T1000 (cell line): ENCODE data around the gene TEKTIP1.
"Not testable (repeated sequence)": the region's sequence is repeated elsewhere in the genome, so short reads cannot be mapped to it uniquely, and the experiment has no call there.

ENCODE experiments used
- DNase-seq: peaks from one replicate; lab custom pipeline; 2025; ENCODE audit warnings: mixed read lengths; lab: John Stamatoyannopoulos, UW

TEKTIP1 gene

DNA sequence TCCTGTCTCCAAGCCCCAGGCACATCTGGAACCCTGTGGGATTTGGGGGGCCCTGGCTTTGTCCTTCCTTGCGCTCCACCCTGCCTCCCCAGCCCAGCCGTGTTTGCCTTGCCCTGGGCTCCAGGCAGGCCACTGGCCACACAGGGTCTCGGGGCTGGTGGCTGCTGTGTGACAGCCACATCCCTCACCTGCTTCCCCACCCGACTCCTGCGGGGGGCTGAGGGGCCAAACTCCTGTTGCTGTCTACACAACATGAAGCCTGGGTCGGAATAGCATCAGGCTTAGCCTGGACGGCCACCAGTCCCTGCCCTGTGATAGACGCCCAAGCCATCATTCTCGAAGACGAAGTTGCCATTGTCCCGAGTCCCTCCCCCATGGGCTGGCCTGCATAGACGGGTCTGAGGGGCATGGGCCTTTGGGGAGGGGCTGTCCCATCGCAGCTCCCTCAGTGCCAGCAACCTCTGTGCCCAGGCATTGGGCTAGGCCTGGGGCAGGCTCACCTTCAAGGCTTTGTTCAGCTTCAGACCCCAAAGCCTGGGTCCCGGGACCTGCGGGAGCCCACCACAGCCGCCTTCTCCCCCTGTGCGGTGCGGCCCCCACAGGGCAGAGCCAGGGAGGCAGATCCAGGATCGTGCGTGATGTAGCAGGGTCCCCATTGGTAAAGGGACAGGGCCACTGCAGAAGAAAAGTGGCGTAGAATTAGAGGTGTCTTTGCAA is 15.5 kb upstream of the TEKTIP1 start:
- no peak for DNase-seq

DNA sequence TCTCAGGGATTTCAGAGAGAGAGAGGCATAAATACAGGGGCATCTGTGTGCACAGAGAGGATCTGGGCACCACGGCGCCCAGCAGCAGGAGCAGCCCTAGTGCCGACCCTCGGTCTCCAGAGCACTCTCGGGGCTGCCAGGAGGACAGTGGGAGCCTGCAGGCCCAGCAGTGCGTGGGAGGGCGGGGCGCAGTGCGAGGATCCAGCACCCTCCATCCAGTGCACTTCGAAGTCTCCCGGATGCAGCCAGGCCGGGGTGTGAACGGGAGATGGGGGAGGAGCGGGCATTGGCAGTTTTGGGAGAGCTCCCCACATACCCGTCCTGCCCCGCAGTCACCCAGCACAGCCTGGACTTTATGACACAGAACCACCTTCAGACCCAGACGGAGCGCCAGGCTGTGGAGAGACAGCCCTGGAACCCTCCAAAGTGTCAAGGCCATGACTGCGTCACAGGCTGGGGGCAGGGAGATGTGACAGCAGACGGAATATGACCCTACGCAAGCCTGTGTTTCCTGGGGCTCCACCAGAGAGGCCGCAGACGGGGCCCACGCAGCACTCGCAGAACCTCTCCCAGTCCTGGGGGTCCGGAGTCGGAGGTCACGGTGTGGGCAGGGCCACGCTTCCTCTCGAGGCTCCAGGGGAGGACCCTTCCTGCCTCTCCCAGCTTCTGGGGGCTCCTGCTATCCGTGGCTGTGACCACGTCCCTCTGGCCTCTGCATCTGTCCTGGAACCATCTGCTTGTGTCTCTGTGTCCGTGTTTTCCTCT is 14.7 kb upstream of the TEKTIP1 start:
- DNase-seq, result no peak

DNA sequence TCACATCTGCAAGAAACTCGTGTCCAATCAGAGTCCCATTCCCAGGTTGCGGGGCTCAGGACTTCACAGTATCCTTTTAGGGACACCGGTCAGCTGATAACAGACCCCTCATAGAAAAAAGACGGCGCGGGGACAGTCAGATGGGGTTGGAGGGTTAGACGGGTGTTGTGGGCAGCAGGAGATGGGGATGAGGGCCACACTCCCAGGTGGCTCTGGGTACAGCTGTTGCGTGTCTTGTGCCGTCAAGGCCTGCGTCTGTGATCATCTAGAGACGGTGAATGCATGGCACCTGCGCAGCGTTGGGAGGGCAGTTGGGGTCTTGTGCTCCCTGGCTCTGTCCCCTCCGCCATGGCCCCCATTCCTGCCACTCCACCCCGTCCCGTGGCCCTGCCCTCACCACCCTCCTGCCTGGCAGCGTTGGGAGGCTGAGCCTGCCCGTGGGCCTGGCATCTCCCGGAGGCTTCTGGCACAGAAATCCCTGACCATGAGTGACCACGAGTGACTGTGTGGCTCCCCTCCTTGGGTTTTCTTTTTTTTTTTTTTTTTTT is 14.0 kb upstream of the TEKTIP1 start:
- DNase-seq, result no peak

DNA sequence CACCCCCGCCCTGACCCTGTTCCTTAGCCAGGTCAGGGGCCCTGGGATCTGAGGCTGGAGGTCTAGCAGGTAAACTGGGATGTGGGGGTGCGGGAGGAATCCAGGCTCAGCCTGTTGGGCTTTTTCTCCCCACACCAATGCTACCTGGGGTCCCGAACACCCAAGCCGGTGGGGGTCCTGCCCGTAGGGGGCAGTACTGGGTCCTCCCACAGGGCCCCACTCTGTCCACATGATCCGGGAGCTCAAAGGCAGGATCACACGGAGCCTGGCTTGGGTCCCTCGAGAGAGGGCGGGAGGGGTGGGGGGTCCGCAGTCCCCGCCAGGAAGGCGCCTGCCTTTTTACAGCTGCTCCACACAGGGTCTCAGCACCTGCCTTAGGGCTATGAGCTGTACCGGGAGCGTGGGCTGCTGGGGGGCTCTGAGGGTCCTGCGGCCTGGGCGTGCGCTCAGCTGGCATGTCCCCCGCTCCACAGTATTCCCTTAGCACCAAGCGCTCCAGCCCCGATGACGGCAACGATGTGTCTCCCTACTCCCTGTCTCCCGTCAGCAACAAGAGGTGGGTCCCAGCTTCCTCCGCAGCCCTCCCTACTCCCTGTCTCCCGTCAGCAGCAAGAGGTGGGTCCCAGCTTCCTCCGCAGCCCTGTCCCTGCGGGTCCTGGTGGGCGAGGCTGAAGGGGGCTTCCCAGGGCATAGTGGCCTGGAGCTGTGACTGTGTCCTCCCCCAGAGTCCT is 12.3 kb upstream of the TEKTIP1 start:
- DNase-seq, result no peak

DNA sequence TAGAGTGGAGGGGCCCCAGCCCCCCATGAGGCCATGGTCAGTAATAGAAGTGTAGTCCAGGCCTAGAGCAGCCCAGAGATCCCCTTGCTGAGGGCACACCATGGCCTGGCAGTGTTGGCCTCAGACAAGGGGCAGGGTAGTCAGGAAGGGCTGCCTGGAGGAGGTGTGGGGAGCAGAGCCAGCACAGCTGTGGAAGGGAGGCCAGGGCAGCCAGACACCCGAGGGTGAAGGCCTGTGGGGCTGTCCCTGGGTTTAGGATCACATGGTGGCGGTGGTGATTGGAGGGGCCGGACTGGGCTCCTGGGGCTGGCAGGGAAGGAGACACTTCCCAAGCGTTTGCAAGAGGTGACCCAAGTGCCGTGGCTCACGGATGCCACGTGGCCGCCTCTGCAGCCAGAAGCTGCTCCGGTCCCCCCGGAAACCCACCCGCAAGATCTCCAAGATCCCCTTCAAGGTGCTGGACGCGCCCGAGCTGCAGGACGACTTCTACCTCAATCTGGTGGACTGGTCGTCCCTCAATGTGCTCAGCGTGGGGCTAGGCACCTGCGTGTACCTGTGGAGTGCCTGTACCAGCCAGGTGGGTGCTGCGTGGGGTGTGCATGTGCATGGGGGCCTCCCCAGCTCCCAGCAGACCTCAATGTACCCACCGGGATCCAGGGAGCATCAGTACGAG is 11.6 kb upstream of the TEKTIP1 start:
- DNase-seq, result no peak

DNA sequence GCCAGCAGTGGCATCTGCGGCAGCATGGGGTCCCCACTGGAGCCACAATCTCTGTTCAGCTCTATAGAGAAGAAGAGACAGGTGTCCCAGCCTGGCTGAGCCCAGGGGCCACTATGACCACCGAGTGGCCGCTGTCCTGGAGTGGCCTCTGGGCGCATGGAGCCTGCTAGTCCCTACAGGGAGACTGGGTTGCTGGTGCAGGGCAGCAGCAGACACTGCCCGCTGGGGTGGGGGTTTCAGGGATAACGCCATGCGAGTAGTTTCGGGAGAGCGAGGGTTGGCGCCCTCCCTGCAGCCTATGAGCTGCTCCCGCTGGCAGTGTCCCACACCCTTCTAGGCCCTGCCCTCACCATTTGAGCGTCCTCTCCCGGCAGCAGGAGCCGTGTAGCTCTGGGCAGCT is 10.9 kb upstream of the TEKTIP1 start:
- no peak for DNase-seq

DNA sequence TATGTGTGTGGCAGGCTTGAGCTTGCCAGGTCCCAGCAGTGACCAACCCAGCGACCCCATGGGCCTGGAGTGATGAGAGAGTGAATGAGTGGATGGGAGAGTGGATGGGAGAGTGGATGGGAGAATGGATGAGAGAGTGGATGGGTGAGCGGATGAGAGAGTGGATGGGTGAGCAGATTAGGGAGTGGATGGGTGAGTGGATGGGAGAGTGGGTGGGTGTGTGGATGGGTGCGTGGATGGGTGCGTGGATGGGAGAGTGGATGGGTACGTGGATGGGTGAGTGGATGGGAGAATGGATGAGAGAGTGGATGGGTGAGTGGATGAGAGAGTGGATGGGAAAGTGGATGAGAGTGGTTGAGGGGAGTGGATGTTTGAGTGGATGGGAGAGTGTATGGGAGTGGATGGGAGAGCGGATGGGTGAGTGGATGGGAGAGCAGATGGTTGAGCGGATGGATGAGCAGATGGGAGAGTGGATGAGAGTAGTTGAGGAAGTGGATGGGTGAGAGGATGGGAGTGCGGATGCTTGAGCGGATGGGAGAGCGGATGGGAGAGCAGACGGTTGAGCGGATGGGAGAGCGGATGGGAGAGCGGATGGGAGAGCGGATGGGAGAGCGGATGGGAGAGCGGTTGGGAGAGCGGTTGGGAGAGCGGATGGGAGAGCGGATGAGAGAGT is 10.3 kb upstream of the TEKTIP1 start:
- no peak for DNase-seq

DNA sequence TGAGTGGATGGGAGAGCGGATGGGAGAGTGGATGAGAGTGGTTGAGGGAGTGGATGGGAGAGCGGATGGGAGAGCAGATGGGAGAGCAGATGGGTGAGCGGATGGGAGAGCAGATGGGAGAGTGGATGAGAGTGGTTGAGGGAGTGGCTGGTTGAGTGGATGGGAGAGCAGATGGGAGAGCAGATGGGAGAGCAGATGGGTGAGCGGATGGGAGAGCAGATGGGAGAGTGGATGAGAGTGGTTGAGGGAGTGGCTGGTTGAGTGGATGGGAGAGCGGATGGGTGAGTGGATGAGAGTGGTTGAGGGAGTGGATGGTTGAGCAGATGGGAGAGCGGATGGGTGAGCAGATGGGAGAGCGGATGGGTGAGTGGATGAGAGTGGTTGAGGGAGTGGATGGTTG is 9.7 kb upstream of the TEKTIP1 start:
- not testable (repeated sequence) for DNase-seq

DNA sequence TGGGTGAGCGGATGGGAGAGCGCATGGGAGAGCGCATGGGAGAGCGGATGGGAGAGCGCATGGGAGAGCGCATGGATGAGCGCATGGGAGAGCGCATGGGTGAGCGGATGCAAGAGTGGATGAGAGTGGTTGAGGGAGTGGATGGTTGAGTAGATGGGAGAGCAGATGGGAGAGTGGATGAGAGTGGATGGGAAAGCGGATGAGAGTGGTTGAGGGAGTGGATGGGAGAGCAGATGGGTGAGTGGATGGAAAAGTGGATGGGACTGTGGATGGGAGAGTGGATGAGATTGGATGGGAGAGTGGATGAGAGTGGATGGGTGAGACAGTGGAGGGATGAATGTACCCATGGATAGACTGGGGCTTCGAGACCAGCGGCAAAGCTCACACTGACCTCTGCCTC is 8.6 kb upstream of the TEKTIP1 start:
- DNase-seq, result no peak

DNA sequence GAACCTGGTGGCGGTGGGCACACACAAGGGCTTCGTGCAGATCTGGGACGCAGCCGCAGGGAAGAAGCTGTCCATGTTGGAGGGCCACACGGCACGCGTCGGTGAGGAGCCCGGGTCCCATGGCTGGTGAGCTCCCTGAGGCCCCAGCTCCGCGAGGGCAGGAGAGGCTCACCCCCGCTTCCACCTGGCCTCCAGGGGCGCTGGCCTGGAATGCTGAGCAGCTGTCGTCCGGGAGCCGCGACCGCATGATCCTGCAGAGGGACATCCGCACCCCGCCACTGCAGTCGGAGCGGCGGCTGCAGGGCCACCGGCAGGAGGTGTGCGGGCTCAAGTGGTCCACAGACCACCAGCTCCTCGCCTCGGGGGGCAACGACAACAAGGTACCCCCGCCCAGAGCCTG is 7.3 kb upstream of the TEKTIP1 start:
- DNase-seq, result no peak

DNA sequence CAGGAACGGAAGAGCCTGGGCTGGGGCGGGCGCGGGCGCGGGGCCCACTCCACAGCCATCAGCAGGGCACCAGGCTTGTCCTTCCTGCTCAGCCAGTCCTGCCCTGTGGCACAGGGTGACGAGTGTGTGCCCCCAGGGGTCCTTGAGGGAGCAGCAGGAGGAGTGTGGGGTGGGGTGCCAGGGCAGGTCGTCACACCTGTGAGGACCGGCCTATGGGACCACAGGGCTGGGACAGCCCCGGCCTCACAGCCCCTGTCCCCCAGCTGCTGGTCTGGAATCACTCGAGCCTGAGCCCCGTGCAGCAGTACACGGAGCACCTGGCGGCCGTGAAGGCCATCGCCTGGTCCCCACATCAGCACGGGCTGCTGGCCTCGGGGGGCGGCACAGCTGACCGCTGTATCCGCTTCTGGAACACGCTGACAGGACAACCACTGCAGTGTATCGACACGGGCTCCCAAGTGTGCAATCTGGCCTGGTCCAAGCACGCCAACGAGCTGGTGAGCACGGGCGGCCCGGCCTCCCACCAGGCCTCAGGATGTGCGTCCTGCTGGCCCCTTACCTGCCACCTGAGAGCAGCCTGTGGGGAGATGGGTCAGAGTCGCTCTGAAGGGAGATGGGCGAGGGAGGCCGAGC is 6.7 kb upstream of the TEKTIP1 start:
- DNase-seq, result no peak

DNA sequence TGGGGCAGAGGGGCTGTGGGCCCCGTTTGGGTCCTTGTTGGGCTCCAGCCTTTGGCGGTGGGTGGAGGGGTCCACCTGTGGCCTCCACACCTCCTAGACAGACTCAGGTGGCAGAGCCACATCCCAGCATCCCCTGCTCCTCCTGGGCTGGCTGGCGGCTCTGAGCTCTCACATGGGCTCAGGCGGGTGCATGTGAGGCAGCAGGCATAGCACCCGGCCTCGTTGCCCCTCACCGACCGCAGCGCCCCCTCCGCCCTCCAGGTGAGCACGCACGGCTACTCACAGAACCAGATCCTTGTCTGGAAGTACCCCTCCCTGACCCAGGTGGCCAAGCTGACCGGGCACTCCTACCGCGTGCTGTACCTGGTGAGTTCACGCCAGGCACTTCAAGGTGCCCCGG is 5.9 kb upstream of the TEKTIP1 start:
- no peak for DNase-seq

DNA sequence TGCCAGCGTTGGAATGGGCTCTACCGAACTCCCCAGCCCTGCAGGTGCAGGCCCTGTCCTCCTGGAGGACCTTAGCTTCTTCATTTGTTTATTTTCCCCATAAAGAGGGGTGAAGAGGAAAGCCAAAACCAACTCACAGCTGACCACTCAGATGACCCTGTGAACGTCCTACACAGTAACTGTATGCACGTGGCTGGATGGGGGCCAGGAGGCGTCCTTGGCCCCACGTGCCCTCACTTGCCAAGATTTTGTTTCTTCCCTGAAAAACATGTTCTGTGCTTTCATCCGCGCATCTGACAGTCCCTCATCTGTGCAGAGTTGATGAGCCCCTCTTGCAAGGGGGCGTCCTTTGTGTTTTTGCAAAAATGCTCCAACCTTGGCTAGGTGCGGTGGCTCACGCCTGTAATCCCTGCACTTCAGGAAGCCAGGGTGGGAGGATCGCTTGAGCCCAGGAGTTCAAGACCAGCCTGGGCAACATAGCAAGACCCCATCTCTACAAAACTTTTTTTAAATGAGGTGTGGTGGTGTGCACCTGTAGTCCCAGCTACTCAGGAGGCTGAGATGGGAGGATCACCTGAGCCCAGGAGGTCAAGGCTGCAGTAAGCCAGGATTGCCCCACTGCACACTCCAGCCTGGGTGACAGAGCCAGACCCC is 5.3 kb upstream of the TEKTIP1 start:
- no peak for DNase-seq

DNA sequence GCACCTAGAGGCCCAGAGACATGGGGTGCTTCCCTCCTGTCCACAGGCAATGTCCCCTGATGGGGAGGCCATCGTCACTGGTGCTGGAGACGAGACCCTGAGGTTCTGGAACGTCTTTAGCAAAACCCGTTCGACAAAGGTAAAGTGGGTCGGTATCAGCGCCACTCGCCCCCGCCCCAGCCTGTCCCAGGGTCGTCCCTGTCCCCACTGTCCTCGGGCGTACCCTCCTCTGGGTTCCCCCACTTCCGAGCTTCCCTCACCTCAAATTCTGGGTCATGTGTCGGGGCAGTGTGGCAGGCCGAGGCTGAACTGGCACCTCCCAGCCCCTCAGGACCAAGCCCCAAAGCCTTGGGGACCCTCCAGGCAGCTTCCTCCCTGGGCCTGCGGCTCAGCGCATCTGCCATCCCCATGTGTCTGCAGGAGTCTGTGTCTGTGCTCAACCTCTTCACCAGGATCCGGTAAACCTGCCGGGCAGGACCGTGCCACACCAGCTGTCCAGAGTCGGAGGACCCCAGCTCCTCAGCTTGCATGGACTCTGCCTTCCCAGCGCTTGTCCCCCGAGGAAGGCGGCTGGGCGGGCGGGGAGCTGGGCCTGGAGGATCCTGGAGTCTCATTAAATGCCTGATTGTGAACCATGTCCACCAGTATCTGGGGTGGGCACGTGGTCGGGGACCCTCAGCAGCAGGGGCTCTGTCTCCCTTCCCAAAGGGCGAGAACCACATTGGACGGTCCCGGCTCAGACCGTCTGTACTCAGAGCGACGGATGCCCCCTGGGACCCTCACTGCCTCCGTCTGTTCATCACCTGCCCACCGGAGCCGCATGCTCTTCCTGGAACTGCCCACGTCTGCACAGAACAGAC is 4.4 kb upstream of the TEKTIP1 start:
- no peak for DNase-seq

DNA sequence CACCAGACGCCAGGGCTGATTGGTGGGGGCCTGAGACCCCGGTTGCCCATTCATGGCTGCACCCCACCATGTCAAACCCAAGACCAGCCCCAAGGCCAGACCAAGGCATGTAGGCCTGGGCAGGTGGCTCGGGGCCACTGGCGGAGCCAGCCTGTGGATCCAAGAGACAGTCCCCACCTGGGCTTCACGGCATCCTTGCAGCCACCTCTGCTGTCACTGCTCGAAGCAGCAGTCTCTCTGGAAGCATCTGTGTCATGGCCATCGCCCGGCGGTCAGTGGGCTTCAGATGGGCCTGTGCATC is 3.8 kb upstream of the TEKTIP1 start:
- DNase-seq, result no peak

DNA sequence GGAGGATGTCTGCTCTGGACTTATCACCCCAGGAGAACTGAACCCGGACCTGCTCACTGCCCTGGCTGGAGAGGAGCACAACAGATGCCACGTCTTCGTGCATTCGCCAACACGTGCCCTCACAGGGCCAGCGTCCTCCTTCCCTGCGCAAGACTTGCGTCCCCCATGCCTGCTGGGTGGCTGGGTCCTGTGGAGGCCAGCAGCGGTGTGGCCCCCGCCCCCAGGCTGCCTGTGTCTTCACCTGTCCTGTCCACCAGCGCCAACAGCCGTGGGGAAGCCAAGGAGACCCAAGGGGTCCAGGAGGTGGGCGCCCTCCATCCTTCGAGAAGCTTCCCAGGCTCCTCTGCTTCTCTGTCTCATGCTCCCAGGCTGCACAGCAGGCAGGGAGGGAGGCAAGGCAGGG is 3.4 kb upstream of the TEKTIP1 start:
- no peak for DNase-seq

DNA sequence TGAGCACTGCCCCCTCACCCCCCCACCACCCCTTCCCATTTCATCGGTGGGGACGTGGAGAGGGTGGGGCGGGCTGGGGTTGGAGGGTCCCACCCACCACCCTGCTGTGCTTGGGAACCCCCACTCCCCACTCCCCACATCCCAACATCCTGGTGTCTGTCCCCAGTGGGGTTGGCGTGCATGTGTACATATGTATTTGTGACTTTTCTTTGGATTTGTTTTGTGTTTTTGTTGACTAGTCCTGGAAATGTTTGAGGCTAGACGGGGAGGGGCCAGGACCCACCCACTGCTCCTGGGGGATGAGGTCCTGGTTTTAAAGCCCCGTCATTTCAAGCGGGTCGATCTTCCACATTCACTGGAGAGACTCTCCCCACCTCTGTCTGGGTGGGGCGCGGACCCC is 3.0 kb upstream of the TEKTIP1 start:
- no peak for DNase-seq

DNA sequence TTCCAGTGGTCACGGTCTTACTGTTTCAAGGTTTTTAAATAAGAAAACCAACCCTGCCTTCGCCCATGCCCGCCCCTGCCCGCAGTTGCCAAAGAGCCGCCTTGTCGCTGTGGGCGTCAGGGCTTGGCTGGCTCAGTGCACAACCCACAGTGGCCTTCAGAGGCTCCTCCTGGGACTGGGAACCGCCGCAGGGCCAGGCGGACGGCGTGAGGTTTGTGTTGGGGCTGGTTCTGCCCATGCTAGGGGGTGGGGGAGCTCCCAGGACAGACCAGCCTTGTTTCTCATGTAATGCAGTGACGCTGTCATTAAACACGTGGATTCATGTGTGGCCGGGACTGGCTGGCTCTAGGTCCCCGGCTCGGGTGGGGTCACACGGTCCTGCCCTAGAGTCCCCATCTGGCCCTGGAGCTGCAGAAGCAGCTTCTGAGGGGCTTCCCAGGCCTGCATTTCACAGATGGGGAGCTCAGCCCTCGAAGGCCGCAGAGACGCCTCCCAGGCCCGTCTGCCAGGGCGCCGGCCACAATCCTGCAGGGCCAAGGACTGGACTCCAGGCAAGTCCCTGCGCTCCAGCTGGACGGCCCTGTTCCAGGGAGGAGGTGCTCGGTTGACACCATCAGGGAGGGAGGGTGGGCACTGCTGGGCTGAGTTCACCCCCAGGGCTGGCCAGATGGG is 2.4 kb upstream of the TEKTIP1 start:
- no peak for DNase-seq

DNA sequence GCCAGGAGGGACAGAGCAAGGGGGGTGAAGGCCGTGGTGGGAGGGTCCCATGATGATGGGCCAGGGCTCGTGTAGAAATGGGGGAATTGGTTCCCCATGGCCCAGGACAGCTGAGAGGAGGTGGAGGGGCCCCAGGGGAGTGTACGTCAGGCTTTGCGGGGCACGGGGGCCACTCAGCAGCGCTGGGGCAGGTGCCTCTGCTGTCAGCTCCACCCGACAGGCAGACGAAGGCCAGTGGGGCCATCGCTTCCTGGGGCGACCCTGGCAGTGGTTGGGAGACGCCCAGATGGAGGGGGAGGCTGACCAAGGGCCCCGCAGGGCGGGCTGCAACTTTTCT is 1.9 kb upstream of the TEKTIP1 start:
- no peak for DNase-seq
